NK-92 (cell line): Measurements from ENCODE around the gene CDH6.
"Not testable (repeated sequence)": the region's sequence is repeated elsewhere in the genome, so short reads cannot be mapped to it uniquely, and the experiment has no call there.

Source experiments
- DNase-seq: peaks from one replicate; lab custom pipeline; 2025; ENCODE audit not compliant: unreplicated experiment; lab: John Stamatoyannopoulos, UW

The CDH6 gene

GRCh38 chr5:31322946-31323345, 129.5 kb downstream of the CDH6 start:
- no peak for DNase-seq

DNA sequence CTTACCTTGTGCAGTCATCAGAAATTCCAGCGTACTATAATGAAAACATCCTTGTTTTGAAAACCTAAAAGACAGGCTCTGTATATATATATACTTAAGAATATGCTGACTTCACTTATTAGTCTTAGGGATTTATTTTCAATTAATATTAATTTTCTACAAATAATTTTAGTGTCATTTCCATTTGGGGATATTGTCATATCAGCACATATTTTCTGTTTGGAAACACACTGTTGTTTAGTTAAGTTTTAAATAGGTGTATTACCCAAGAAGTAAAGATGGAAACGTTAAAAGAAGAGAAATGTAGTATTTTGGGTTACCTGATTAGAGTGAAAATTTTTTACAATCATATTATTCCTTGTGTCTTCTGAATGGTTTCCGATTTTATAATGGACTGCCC, 131.4 kb downstream of the CDH6 start:
- no peak for DNase-seq

GRCh38 chr5:31328040-31328733, 134.7 kb downstream of the CDH6 start:
- no peak for DNase-seq

DNA sequence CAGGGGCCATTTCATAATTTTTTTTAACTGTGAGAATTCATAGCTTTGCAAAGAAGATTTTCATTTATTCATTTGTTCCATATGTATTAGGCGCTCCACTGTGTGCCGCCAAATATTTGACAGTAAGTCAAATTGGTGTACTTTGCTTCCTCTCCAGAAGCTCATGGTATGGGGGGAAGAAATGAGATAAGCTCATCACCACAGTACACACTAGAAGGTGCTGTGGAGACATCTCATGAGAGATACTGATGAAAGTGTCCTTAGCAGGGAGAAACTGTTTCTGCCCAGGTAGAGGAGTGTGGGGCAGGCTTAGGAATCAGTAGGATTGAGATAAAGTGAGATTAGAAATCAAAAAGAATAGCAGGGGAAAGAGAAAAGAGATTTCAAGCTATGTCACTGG, 136.2 kb downstream of the CDH6 start:
- DNase-seq: no peak

GRCh38 chr5:31332160-31332559, 138.7 kb downstream of the CDH6 start:
- no peak for DNase-seq

GRCh38 chr5:31333475-31333874, 140.0 kb downstream of the CDH6 start:
- no peak for DNase-seq

DNA sequence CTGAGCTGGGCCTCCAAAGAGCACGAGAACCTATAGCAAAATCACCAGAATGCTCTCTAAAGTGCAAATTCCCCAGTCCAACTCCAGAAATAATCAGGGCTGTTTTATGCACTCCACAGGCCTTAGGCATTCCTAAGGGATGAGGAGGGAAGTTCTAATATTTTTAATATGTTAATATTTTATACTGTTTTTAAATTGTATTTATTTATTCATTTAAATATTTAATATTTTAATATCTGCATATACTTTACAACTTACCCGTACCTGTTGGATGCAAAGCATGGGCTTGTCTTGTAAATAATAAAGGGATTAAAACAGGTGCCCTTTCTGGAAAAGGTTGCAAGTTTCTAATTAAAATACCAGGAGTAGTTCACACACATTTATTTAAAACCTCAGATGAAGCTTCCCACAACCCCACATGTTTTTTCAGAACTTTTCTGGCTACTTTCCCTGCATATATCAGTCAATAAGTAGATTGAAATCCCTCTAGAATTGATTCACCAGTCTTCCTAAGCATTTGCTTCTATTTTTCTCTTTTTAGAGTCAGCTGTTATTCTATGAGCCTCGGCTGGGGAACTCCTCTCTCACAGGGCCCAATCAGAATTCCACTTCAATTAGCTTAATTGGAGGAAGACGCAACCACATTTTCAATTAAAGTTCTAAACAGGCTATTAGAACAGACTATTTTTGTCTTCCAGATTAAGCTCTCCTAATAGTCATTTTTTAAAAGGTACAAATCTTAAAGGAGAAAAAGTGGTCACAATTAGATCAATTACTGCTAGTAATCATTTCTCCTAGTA, 140.8 kb downstream of the CDH6 start:
- no peak for DNase-seq

- DNase-seq: no peak
Measured at GRCh38 chr5:31335456-31335855, 142.0 kb downstream of the CDH6 start.

GRCh38 chr5:31343946-31344345, 150.5 kb downstream of the CDH6 start:
- no peak for DNase-seq

DNA sequence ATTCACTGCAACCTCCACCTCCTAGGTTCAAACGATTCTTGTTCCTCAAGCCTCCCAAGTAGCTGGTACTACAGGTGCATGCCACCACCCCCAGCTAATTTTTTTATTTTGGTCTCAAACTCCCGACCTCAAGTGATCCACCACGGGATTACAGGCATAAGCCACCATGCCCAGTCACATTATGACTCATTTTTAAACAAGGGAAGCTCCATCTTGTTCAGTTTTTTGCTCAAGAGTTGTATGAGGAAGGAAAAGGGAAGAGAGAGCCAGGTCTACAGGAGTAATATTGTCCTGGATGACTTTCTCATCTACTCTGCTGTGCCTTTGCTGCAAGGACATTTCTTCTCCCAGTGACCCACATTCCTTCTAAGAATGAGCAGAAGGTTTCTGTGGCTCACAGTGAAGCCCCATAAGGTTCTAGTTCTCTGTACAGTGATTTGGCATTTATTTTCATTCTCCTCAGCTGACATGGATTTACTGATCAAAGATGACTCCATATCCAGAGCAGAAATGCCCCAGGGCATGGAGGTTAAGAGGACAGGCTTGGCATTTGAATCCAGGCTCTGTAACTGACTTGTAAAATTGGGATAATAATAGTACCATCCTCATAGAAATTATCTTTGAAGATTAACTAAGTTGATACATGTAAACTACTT, 153.5 kb downstream of the CDH6 start:
- no peak for DNase-seq

DNA sequence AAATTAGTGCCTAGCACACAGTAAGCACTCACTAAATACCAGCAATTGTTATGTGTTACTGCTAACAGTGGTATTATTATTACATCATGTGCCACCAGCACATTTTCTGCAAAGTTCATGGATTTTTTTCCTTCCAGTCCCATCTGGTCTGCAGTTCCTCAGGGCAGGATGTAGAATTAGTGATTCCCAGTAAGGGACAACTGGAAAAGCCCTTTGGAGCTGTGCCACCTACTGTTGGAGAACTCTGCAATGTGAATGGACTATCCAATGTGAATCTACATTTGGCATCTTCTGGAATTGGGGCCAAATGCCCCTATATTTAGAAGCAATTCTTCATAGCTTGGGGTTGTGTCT, 154.0 kb downstream of the CDH6 start:
- DNase-seq: no peak

- no peak for DNase-seq
Measured at GRCh38 chr5:31350395-31350794, 156.9 kb downstream of the CDH6 start.

GRCh38 chr5:31355337-31355736, 161.9 kb downstream of the CDH6 start:
- DNase-seq: no peak

GRCh38 chr5:31357038-31357437, 163.6 kb downstream of the CDH6 start:
- no peak for DNase-seq

- no peak for DNase-seq
Measured at GRCh38 chr5:31359839-31360238, 166.4 kb downstream of the CDH6 start.

DNA sequence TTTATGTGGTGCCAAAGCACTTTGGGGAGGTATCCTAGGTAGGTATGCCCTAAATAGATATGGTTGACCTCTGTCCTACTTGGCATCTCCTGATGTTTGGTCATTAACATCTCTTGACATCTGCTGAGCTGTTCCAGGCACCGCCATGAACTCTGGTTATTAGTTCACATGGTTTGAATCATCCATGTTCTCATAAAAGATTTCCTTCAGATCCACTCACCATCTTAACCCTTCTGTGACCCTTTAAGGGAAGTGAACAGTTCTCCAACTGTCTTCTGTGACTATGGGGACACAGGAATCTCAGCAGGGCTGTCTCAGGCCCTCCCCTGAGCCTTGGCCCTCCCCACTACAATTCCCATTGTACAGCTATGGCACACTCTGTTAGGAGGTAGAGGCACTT, 167.7 kb downstream of the CDH6 start:
- no peak for DNase-seq

- not testable (repeated sequence) for DNase-seq
Measured at GRCh38 chr5:31361704-31362528, 168.4 kb downstream of the CDH6 start.

DNA sequence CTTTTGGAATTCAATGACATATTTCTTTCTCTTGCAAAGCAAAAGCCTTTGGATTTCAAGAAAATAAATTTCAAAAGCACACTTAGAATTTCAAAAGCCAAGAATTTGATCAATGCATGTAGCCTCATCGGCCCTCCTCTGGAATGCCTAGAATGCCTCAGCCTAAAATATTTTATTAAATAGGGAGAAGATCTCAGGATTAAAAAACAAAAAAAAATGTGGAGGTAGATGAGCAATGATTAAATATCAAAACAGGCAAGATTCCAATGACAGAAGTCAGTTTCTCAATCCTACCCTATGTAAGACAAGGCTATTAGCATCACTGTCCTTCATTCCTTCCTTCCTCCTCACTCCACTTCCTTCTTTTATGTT, 169.0 kb downstream of the CDH6 start:
- DNase-seq: no peak

GRCh38 chr5:31362931-31363568, 169.6 kb downstream of the CDH6 start:
- DNase-seq: no peak

DNA sequence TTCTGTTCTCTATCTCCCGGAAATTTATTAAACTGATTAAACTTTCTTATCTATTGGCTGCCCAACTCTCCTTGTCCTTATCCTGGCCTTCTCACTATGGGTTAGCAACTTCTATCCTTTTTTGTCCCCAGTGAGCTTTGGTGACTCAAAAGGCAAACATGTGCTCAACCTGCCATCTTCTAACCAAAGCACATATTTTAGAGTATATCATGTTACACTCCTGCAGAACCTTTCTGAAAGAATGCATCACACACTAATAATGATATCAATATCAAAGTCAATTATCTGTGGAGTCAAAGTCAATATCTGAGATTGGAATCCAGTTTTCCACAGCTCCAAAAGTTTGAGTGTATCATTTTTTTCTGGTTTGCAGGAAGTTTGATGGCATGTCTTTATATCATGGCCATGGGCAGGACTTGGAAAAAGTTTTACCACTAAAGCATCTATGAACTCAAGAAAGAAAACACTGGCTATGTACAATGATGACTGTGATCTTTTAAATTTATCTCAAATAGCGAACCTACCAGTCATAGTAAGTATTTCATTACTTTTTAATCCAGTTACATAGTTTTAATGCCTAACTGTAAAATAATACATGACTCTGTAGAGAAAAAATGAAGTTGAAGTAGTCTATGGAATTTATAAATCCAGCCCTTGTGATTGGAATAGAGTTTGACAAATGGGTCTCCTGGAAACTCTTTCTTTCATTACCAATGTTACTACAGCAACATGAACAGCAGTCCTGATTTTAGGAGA, 171.6 kb downstream of the CDH6 start:
- no peak for DNase-seq
